Measurements from ENCODE around the gene SCARF2. TPM values are rescaled to one million over a fixed set of nuclear protein-coding genes. Genes with fewer than 3 reads are reported as not detected.
"Not testable (repeated sequence)": the region's sequence is repeated elsewhere in the genome, so short reads cannot be mapped to it uniquely, and the experiment has no call there.

The SCARF2 gene
- total RNA-seq, 2 experiments from 2014 or later = 0.76 to 1.2 TPM

DNA sequence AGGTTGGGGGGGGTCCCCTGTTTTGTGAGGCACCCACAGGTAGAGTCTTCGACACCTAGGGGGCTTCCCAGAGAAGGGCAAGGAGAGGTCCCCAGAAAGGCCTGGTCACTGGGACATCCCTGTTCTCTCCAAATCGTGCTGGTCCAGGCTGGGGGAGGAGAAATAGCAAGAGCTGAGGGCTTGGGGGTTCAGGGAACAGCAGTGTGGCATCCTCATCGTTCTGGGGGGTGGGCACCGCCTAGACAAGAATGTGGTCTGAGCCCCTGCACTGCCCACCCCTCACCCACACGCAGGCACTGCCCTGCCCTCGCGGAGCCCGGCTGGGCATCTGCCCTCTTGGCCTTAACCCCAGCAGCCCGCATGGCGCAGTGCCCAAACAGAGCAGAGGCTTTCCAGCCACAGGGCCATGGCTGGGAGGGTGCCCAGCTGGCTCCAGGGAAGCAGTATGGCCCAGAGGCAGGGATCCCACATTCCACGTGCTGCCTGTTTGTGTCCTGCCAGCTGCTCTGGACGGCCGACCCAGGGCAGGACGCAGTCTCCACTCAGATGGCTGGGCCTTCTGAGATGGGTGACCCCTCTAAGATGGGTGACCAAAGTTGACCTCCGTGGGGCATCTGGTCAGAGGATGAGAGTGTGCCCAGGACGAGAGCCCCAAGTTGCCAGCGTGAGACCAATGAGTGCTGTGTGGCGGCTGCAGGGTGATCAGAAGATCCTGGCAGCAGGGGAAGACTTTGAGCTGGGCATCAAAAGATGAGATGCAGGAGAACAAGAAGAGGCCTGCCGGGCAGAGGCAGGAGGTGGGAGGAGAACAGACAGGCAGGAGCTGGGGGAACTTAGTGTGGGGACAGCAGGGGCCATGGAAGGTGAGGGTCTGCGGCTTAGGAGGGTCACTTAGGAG, 14.4 kb downstream of the SCARF2 start:
- ATAC-seq = no peak
- H3K4me1 Mint-ChIP-seq (ENCODE audit: low read depth) = peaks cover 5% of the 10 kb centered on the region
- no peaks in the 10 kb centered on the region for H3K36me3 Mint-ChIP-seq (ENCODE audit: low read depth)
- ChIA-PET CTCF (no interaction called here), POLR2A (interaction anchor here (0.7 kb wide), 1 partner anchor 145 kb away, joined by 3 read pairs; no protein-coding TSS in a partner anchor)
- H3K27me3 Mint-ChIP-seq (ENCODE audit: low read depth) = peaks cover 21% of the 10 kb centered on the region
- DNase-seq = no peak
- H3K27ac Mint-ChIP-seq = no peak overlapping the region
- no peaks in the 10 kb centered on the region for H3K9me3 Mint-ChIP-seq (ENCODE audit: insufficient read depth)
- H3K4me3 Mint-ChIP-seq = no peak overlapping the region

- Mint-ChIP-seq H3K9me3 (ENCODE audit: insufficient read depth) (no peaks in the 10 kb centered on the region), H3K4me3 (no peak overlapping the region)
Observed at GRCh38 chr22:20422271-20423007, 15.2 kb downstream of the SCARF2 start.

GRCh38 chr22:20421507-20421874, 16.1 kb downstream of the SCARF2 start:
- Mint-ChIP-seq H3K9me3 (ENCODE audit: insufficient read depth) (no peaks in the 10 kb centered on the region), H3K4me3 (no peak overlapping the region), H3K27ac (no peak overlapping the region), H3K27me3 (ENCODE audit: low read depth) (peaks cover 9% of the 10 kb centered on the region), H3K4me1 (ENCODE audit: low read depth) (peaks cover 7% of the 10 kb centered on the region), H3K36me3 (ENCODE audit: low read depth) (no peaks in the 10 kb centered on the region)
- ATAC-seq (no peak), DNase-seq (no peak)
- POLR2A ChIA-PET = no interaction called here
- CTCF ChIA-PET = no interaction called here

More at GRCh38 chr22:20422271-20423007, 15.2 kb downstream of the SCARF2 start:
- Mint-ChIP-seq H3K36me3 (ENCODE audit: low read depth) (no peaks in the 10 kb centered on the region), H3K27me3 (ENCODE audit: low read depth) (peaks cover 16% of the 10 kb centered on the region), H3K4me1 (ENCODE audit: low read depth) (peaks cover 7% of the 10 kb centered on the region), H3K27ac (no peak overlapping the region)
- CTCF ChIA-PET = no interaction called here
- DNase-seq (no peak), ATAC-seq (no peak)
- POLR2A ChIA-PET = interaction anchor here (0.7 kb wide), 1 partner anchor 146 kb away, joined by 3 read pairs; no protein-coding TSS in a partner anchor

GRCh38 chr22:20420157-20420842, 17.3 kb downstream of the SCARF2 start:
- no peaks in the 10 kb centered on the region for H3K9me3 Mint-ChIP-seq (ENCODE audit: insufficient read depth)

GRCh38 chr22:20419664-20419951, 18.0 kb downstream of the SCARF2 start:
- no peak overlapping the region for H3K27ac Mint-ChIP-seq
- H3K27me3 Mint-ChIP-seq (ENCODE audit: low read depth) = peaks cover 8% of the 10 kb centered on the region
- DNase-seq (no peak), ATAC-seq (no peak)
- H3K36me3 Mint-ChIP-seq (ENCODE audit: low read depth) = no peaks in the 10 kb centered on the region
- CTCF ChIA-PET = interaction anchor here (1.6 to 3.6 kb wide), 4 partner anchors 36 to 77 kb away, joined by 4 to 65 read pairs (median 16); no protein-coding TSS in a partner anchor
- H3K4me1 Mint-ChIP-seq (ENCODE audit: low read depth) = peaks cover 5% of the 10 kb centered on the region
- POLR2A ChIA-PET = no interaction called here
- H3K9me3 Mint-ChIP-seq (ENCODE audit: insufficient read depth) = no peaks in the 10 kb centered on the region
- no peak overlapping the region for H3K4me3 Mint-ChIP-seq

More at GRCh38 chr22:20420157-20420842, 17.3 kb downstream of the SCARF2 start:
- Mint-ChIP-seq H3K36me3 (ENCODE audit: low read depth) (no peaks in the 10 kb centered on the region), H3K27ac (no peak overlapping the region), H3K4me3 (no peak overlapping the region), H3K4me1 (ENCODE audit: low read depth) (peaks cover 7% of the 10 kb centered on the region), H3K27me3 (ENCODE audit: low read depth) (peaks cover 8% of the 10 kb centered on the region)
- POLR2A ChIA-PET = no interaction called here
- CTCF ChIA-PET = interaction anchor here (2.5 to 3.6 kb wide), 3 partner anchors 35 to 74 kb away, joined by 14 to 65 read pairs (median 17); no protein-coding TSS in a partner anchor
- no peak for DNase-seq
- ATAC-seq = no peak

GRCh38 chr22:20418211-20418788, 19.3 kb downstream of the SCARF2 start:
- peaks cover 2% of the 10 kb centered on the region for H3K27me3 Mint-ChIP-seq (ENCODE audit: low read depth)
- ChIA-PET POLR2A (interaction anchor here (0.8 kb wide), 1 partner anchor 36 kb away, joined by 3 read pairs; no protein-coding TSS in a partner anchor), CTCF (interaction anchor here (0.6 to 3.6 kb wide), 26 partner anchors 10 to 323 kb away, joined by 3 to 65 read pairs (median 4); no protein-coding TSS in a partner anchor)
- DNase-seq (peak; percentile 80), ATAC-seq (peak; percentile 87)
- H3K9me3 Mint-ChIP-seq (ENCODE audit: insufficient read depth) = no peaks in the 10 kb centered on the region
- H3K4me1 Mint-ChIP-seq (ENCODE audit: low read depth) = peaks cover 5% of the 10 kb centered on the region
- H3K4me3 Mint-ChIP-seq = peak overlapping the region; percentile 44
- no peak overlapping the region for H3K27ac Mint-ChIP-seq
- no peaks in the 10 kb centered on the region for H3K36me3 Mint-ChIP-seq (ENCODE audit: low read depth)

- POLR2A ChIA-PET; H3K4me1 Mint-ChIP-seq (ENCODE audit: low read depth): not testable (repeated sequence)
Observed at GRCh38 chr22:20415699-20416098, 21.9 kb downstream of the SCARF2 start.

DNA sequence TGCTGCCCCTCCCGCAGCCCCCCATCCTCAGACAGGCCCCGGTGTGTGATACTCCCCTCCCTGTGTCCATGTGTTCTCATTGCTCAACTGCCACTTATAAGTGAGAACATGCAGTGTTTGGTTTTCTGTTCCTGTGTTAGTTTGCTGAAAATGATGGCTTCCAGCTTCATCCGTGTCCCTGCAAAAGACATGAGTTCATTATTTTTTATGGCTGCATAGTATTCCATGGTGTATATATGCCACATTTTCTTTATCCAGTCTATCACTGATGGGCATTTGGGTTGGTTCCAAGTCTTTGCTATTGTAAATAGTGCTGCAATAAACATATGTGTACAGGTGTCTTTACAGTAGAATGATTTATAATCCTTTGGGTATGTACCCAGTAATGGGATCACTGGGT, 22.4 kb downstream of the SCARF2 start:
- H3K4me3 Mint-ChIP-seq; ATAC-seq; H3K9me3 Mint-ChIP-seq (ENCODE audit: insufficient read depth); H3K27me3 Mint-ChIP-seq (ENCODE audit: low read depth); H3K36me3 Mint-ChIP-seq (ENCODE audit: low read depth); H3K27ac Mint-ChIP-seq; H3K4me1 Mint-ChIP-seq (ENCODE audit: low read depth); POLR2A ChIA-PET; DNase-seq: not testable (repeated sequence)
- CTCF ChIA-PET = interaction anchor here (0.7 to 0.9 kb wide), 2 partner anchors 12 to 39 kb away, joined by 3 read pairs; no protein-coding TSS in a partner anchor

More at GRCh38 chr22:20415699-20416098, 21.9 kb downstream of the SCARF2 start:
- H3K27ac Mint-ChIP-seq; ATAC-seq; H3K36me3 Mint-ChIP-seq (ENCODE audit: low read depth); DNase-seq; H3K9me3 Mint-ChIP-seq (ENCODE audit: insufficient read depth); H3K4me3 Mint-ChIP-seq; H3K27me3 Mint-ChIP-seq (ENCODE audit: low read depth): not testable (repeated sequence)
- CTCF ChIA-PET = interaction anchor here (0.7 to 0.9 kb wide), 2 partner anchors 13 to 38 kb away, joined by 3 read pairs; no protein-coding TSS in a partner anchor

GRCh38 chr22:20414450-20414849, 23.2 kb downstream of the SCARF2 start:
- no peak overlapping the region for H3K27ac Mint-ChIP-seq
- ChIA-PET CTCF (no interaction called here), POLR2A (no interaction called here)
- peaks cover 5% of the 10 kb centered on the region for H3K4me1 Mint-ChIP-seq (ENCODE audit: low read depth)
- no peak overlapping the region for H3K4me3 Mint-ChIP-seq
- H3K9me3 Mint-ChIP-seq (ENCODE audit: insufficient read depth) = no peaks in the 10 kb centered on the region
- no peak for ATAC-seq
- peaks cover 2% of the 10 kb centered on the region for H3K27me3 Mint-ChIP-seq (ENCODE audit: low read depth)
- DNase-seq = no peak
- no peaks in the 10 kb centered on the region for H3K36me3 Mint-ChIP-seq (ENCODE audit: low read depth)

GRCh38 chr22:20414059-20414440, 23.6 kb downstream of the SCARF2 start:
- ChIA-PET CTCF (no interaction called here), POLR2A (no interaction called here)
- no peak overlapping the region for H3K4me3 Mint-ChIP-seq
- no peaks in the 10 kb centered on the region for H3K9me3 Mint-ChIP-seq (ENCODE audit: insufficient read depth)
- H3K27ac Mint-ChIP-seq = no peak overlapping the region
- peaks cover 2% of the 10 kb centered on the region for H3K27me3 Mint-ChIP-seq (ENCODE audit: low read depth)
- ATAC-seq (no peak), DNase-seq (no peak)
- no peaks in the 10 kb centered on the region for H3K36me3 Mint-ChIP-seq (ENCODE audit: low read depth)
- H3K4me1 Mint-ChIP-seq (ENCODE audit: low read depth) = peaks cover 2% of the 10 kb centered on the region

GRCh38 chr22:20413217-20414058, 24.2 kb downstream of the SCARF2 start:
- Mint-ChIP-seq H3K27me3 (ENCODE audit: low read depth) (peaks cover 2% of the 10 kb centered on the region), H3K9me3 (ENCODE audit: insufficient read depth) (no peaks in the 10 kb centered on the region), H3K4me1 (ENCODE audit: low read depth) (peaks cover 2% of the 10 kb centered on the region), H3K4me3 (no peak overlapping the region), H3K27ac (no peak overlapping the region), H3K36me3 (ENCODE audit: low read depth) (no peaks in the 10 kb centered on the region)
- DNase-seq = no peak
- ATAC-seq = no peak
- CTCF ChIA-PET = no interaction called here
- POLR2A ChIA-PET = no interaction called here
